CD4-positive, CD25-positive, alpha-beta regulatory T cell (primary cell): ENCODE measurements around the gene ENKUR. TPM values are rescaled to one million over a fixed set of nuclear protein-coding genes. Genes with fewer than 3 reads are reported as not detected.

Source experiments
- ATAC-seq, 2 donors: fragments of 150-1000 bp; cut with Tn5 transposase; one replicate each; pipeline ENCODE4 v1.10.0; 2021; ENCODE audit warnings: low read depth in 2 of 2, moderate number of reproducible peaks in 2 of 2, moderate library complexity in 1 of 2
- DNase-seq, 3 donors: peaks; one replicate each; pipeline versions ENCODE4 v3.0.0 to v3.0.0-alpha.2; 2012 to 2022; ENCODE audit warnings: mixed read lengths in 1 of 3
- H3K27ac ChIP-seq: one replicate; pipeline ENCODE4 v1.7.0; 2013; ENCODE audit warnings: mild to moderate bottlenecking, low read length; ENCODE audit not compliant: insufficient read depth, poor library complexity, severe bottlenecking
- H3K27me3 ChIP-seq: one replicate; pipeline ENCODE4 v1.7.0; 2013; ENCODE audit warnings: low read length; ENCODE audit not compliant: control insufficient read depth, insufficient read depth
- H3K36me3 ChIP-seq: one replicate; pipeline ENCODE4 v1.7.0; 2013; ENCODE audit warnings: mild to moderate bottlenecking, low read length, moderate library complexity; ENCODE audit not compliant: control insufficient read depth, insufficient read depth
- H3K4me1 ChIP-seq: 2 replicates; pipeline ENCODE4 v1.7.0; 2013; ENCODE audit warnings: mild to moderate bottlenecking, low read length; ENCODE audit not compliant: insufficient read depth, control insufficient read depth, poor library complexity, severe bottlenecking
- H3K4me3 ChIP-seq: one replicate; pipeline ENCODE4 v1.7.0; 2013; ENCODE audit warnings: low read depth, mild to moderate bottlenecking, low read length, moderate library complexity
- H3K9me3 ChIP-seq, 2 experiments: 1 replicate in 1 of 2; 2 replicates in 1 of 2; pipeline ENCODE4 v1.7.0; 2013; ENCODE audit warnings: low read length in 2 of 2, mild to moderate bottlenecking in 1 of 2, moderate library complexity in 1 of 2; ENCODE audit not compliant: control insufficient read depth in 2 of 2
- H3K27ac Mint-ChIP-seq, 3 donors: one replicate each; pipeline ENCODE4 v1.8.0; 2020 to 2022; ENCODE audit warnings: mild to moderate bottlenecking in 3 of 3, mixed read lengths in 3 of 3, moderate library complexity in 2 of 3
- H3K27me3 Mint-ChIP-seq: one replicate; pipeline ENCODE4 v1.8.0; 2022; ENCODE audit warnings: mild to moderate bottlenecking, mixed read lengths
- H3K36me3 Mint-ChIP-seq: one replicate; pipeline ENCODE4 v1.8.0; 2020; ENCODE audit warnings: mixed read lengths
- H3K4me1 Mint-ChIP-seq, 4 donors: one replicate each; pipeline ENCODE4 v1.8.0; 2020 to 2022; ENCODE audit warnings: mixed read lengths in 4 of 4, mild to moderate bottlenecking in 1 of 4
- H3K4me3 Mint-ChIP-seq, 4 donors: one replicate each; pipeline ENCODE4 v1.8.0; 2020 to 2022; ENCODE audit warnings: mild to moderate bottlenecking in 4 of 4, mixed read lengths in 4 of 4, moderate library complexity in 3 of 4
- H3K9me3 Mint-ChIP-seq, 7 donors: one replicate each; pipeline ENCODE4 v1.8.0; 2020 to 2022; ENCODE audit warnings: mixed read lengths in 7 of 7, mild to moderate bottlenecking in 3 of 7, moderate library complexity in 2 of 7
- polyA plus RNA-seq, 4 donors: library from polyadenylated mRNA; unstranded; fragments of 300-500 nt; fragmentation: Illumina TruSeq; gene quantifications; one replicate each; pipeline ENCODE4 v1.2.3, GENCODE V29; 2021
- total RNA-seq: library from RNA; stranded (reverse); gene quantifications from one replicate; pipeline ENCODE4 v1.2.3, GENCODE V29; 2022

ENKUR gene
- total and polyA plus RNA-seq, 5 donors from 2014 or later: 0.10 to 2.3 TPM; not detected in 3

GRCh38 chr10:25057886-25058285, 41.9 kb upstream of the ENKUR start:
- Histone ChIP-seq H3K27me3 (no peaks in the 10 kb centered on the region), H3K4me3 (no peak overlapping the region), H3K4me1 (no peaks in the 10 kb centered on the region), H3K9me3 (no peaks in the 10 kb centered on the region), H3K27ac (no peak overlapping the region), H3K36me3 (no peaks in the 10 kb centered on the region)
- ATAC-seq (no peak), DNase-seq (no peak)
- Mint-ChIP-seq H3K4me3 (no peak overlapping the region), H3K27me3 (peaks cover 10% of the 10 kb centered on the region), H3K9me3 (peaks cover 0 to 2% (median 0%) of the 10 kb centered on the region in 7 donors), H3K36me3 (no peaks in the 10 kb centered on the region), H3K27ac (no peak overlapping the region), H3K4me1 (peaks cover 0 to 9% (median 4%) of the 10 kb centered on the region in 4 donors)

GRCh38 chr10:25056726-25057125, 40.8 kb upstream of the ENKUR start:
- H3K4me1 Mint-ChIP-seq: peaks cover 0 to 1% (median 0%) of the 10 kb centered on the region in 4 donors
- no peak overlapping the region for H3K27ac Mint-ChIP-seq
- peaks cover 10% of the 10 kb centered on the region for H3K27me3 Mint-ChIP-seq
- Histone ChIP-seq H3K27me3 (no peaks in the 10 kb centered on the region), H3K27ac (no peak overlapping the region), H3K4me1 (no peaks in the 10 kb centered on the region), H3K9me3 (no peaks in the 10 kb centered on the region), H3K36me3 (no peaks in the 10 kb centered on the region), H3K4me3 (no peak overlapping the region)
- H3K36me3 Mint-ChIP-seq: no peaks in the 10 kb centered on the region
- H3K9me3 Mint-ChIP-seq: peaks cover 0 to 1% (median 0%) of the 10 kb centered on the region in 7 donors
- no peak for DNase-seq
- ATAC-seq: no peak
- no peak overlapping the region for H3K4me3 Mint-ChIP-seq

GRCh38 chr10:25052012-25052411, 36.1 kb upstream of the ENKUR start:
- no peak overlapping the region for H3K4me3 Mint-ChIP-seq
- Histone ChIP-seq H3K4me1 (no peaks in the 10 kb centered on the region), H3K36me3 (no peaks in the 10 kb centered on the region), H3K27me3 (peaks cover 2% of the 10 kb centered on the region), H3K9me3 (no peaks in the 10 kb centered on the region), H3K27ac (no peak overlapping the region), H3K4me3 (no peak overlapping the region)
- H3K27me3 Mint-ChIP-seq: peaks cover 24% of the 10 kb centered on the region
- ATAC-seq (no peak), DNase-seq (no peak)
- no peaks in the 10 kb centered on the region for H3K36me3 Mint-ChIP-seq
- H3K4me1 Mint-ChIP-seq: no peaks in the 10 kb centered on the region
- H3K27ac Mint-ChIP-seq: no peak overlapping the region
- peaks cover 0 to 5% (median 0%) of the 10 kb centered on the region in 7 donors for H3K9me3 Mint-ChIP-seq

- no peak overlapping the region for H3K4me3 ChIP-seq
- H3K36me3 ChIP-seq: no peaks in the 10 kb centered on the region
- Mint-ChIP-seq H3K4me1 (no peaks in the 10 kb centered on the region), H3K4me3 (no peak overlapping the region), H3K9me3 (peaks cover 0 to 5% (median 0%) of the 10 kb centered on the region in 7 donors), H3K36me3 (no peaks in the 10 kb centered on the region), H3K27ac (no peak overlapping the region), H3K27me3 (peaks cover 36% of the 10 kb centered on the region)
- H3K27me3 ChIP-seq: peaks cover 2% of the 10 kb centered on the region
- ATAC-seq (no peak), DNase-seq (no peak)
- H3K27ac ChIP-seq: no peak overlapping the region
- no peaks in the 10 kb centered on the region for H3K9me3 ChIP-seq
- H3K4me1 ChIP-seq: no peaks in the 10 kb centered on the region
These were observed 34.4 kb upstream of the ENKUR start for GRCh38 chr10:25050402-25050801.

- H3K27me3 Mint-ChIP-seq: peaks cover 41% of the 10 kb centered on the region
These were observed 34.0 kb upstream of the ENKUR start for GRCh38 chr10:25049966-25050365.

GRCh38 chr10:25048450-25048849, 32.5 kb upstream of the ENKUR start:
- no peaks in the 10 kb centered on the region for H3K36me3 Mint-ChIP-seq
- Histone ChIP-seq H3K9me3 (no peaks in the 10 kb centered on the region), H3K27me3 (peaks cover 8% of the 10 kb centered on the region), H3K27ac (no peak overlapping the region), H3K4me3 (no peak overlapping the region), H3K4me1 (no peaks in the 10 kb centered on the region), H3K36me3 (no peaks in the 10 kb centered on the region)
- H3K27ac Mint-ChIP-seq: no peak overlapping the region
- H3K27me3 Mint-ChIP-seq: peaks cover 49% of the 10 kb centered on the region
- peaks cover 0 to 5% (median 0%) of the 10 kb centered on the region in 7 donors for H3K9me3 Mint-ChIP-seq
- H3K4me3 Mint-ChIP-seq: no peak overlapping the region
- DNase-seq: no peak
- H3K4me1 Mint-ChIP-seq: no peaks in the 10 kb centered on the region
- no peak for ATAC-seq

More at GRCh38 chr10:25049966-25050365, 34.0 kb upstream of the ENKUR start:
- H3K9me3 Mint-ChIP-seq: peaks cover 0 to 5% (median 0%) of the 10 kb centered on the region in 7 donors
- no peaks in the 10 kb centered on the region for H3K9me3 ChIP-seq
- H3K27me3 ChIP-seq: peaks cover 2% of the 10 kb centered on the region
- H3K36me3 ChIP-seq: no peaks in the 10 kb centered on the region
- H3K4me1 ChIP-seq: no peaks in the 10 kb centered on the region
- H3K36me3 Mint-ChIP-seq: no peaks in the 10 kb centered on the region
- H3K27ac Mint-ChIP-seq: no peak overlapping the region
- H3K4me1 Mint-ChIP-seq: no peaks in the 10 kb centered on the region
- no peak overlapping the region for H3K27ac ChIP-seq
- DNase-seq (no peak), ATAC-seq (no peak)
- H3K4me3 ChIP-seq: no peak overlapping the region
- H3K4me3 Mint-ChIP-seq: no peak overlapping the region

GRCh38 chr10:25047591-25048301, 31.8 kb upstream of the ENKUR start:
- ATAC-seq: no peak
- no peak overlapping the region for H3K4me3 Mint-ChIP-seq
- no peaks in the 10 kb centered on the region for H3K4me1 ChIP-seq

GRCh38 chr10:25047088-25047487, 31.1 kb upstream of the ENKUR start:
- Histone ChIP-seq H3K27ac (no peak overlapping the region), H3K9me3 (no peaks in the 10 kb centered on the region), H3K4me3 (no peak overlapping the region), H3K27me3 (peaks cover 9% of the 10 kb centered on the region), H3K4me1 (no peaks in the 10 kb centered on the region), H3K36me3 (no peaks in the 10 kb centered on the region)
- Mint-ChIP-seq H3K9me3 (peaks cover 0 to 5% (median 0%) of the 10 kb centered on the region in 7 donors), H3K27ac (no peak overlapping the region), H3K36me3 (no peaks in the 10 kb centered on the region), H3K27me3 (peaks cover 52% of the 10 kb centered on the region), H3K4me3 (no peak overlapping the region), H3K4me1 (no peaks in the 10 kb centered on the region)
- DNase-seq: no peak
- no peak for ATAC-seq

More at GRCh38 chr10:25047591-25048301, 31.8 kb upstream of the ENKUR start:
- Mint-ChIP-seq H3K4me1 (no peaks in the 10 kb centered on the region), H3K9me3 (peaks cover 0 to 5% (median 0%) of the 10 kb centered on the region in 7 donors), H3K27ac (no peak overlapping the region), H3K27me3 (peaks cover 49% of the 10 kb centered on the region), H3K36me3 (no peaks in the 10 kb centered on the region)
- H3K4me3 ChIP-seq: no peak overlapping the region
- H3K9me3 ChIP-seq: no peaks in the 10 kb centered on the region
- no peak overlapping the region for H3K27ac ChIP-seq
- peaks cover 9% of the 10 kb centered on the region for H3K27me3 ChIP-seq
- H3K36me3 ChIP-seq: no peaks in the 10 kb centered on the region
- no peak for DNase-seq
